ENCODE measurements around the gene ENDOV. TPM values are rescaled to one million over a fixed set of nuclear protein-coding genes. Genes with fewer than 3 reads are reported as not detected.
A peak's percentile ranks its signal among the peaks of the same experiment; 100 is the strongest.

ENDOV gene
- total and polyA plus RNA-seq, 2 of the 13 experiments (the other 11 are each of a cell fraction or from before 2014, with no cell fraction given): 15.1 to 17.1 TPM

DNA sequence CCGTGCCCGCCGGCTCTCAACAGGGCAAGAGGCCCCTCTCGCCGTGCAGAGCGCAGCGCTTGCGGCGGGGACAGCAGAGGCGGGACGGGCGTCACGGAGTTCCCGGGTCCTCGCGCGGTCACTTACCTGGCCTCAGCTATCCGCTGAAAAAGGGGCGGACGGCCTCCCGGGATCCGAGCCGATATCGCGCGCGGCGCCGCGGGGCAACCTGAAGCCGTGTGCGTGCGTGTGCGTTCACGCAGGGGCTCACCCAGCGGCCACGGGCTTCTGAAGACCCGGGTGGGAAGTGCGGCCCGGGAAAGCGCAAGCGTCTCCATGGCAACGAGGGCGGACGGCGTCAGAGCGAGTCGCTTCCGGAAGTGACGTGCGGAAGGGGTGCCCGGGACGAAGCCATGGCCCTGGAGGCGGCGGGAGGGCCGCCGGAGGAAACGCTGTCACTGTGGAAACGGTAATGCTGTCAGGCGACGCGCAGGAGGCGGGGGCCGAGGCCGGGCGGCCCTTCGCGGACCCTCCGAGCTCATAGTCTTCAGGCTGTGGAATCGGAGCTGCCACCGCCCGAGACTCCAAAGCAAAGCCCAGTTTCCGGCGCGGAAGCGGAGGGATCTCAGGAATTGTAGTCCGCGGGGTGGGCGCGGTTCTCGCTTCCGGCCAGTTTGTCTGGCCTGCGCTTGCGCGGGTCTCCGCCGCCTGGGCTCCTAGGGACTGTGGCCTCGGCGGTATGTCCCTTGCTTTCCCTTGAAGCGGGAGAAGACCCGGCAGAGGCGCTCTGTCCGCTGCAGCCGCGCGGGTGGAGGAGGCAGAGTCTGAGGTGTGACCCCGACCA, at the start of gene ENDOV (continued):
- TF ChIP-seq, protein P1, sequence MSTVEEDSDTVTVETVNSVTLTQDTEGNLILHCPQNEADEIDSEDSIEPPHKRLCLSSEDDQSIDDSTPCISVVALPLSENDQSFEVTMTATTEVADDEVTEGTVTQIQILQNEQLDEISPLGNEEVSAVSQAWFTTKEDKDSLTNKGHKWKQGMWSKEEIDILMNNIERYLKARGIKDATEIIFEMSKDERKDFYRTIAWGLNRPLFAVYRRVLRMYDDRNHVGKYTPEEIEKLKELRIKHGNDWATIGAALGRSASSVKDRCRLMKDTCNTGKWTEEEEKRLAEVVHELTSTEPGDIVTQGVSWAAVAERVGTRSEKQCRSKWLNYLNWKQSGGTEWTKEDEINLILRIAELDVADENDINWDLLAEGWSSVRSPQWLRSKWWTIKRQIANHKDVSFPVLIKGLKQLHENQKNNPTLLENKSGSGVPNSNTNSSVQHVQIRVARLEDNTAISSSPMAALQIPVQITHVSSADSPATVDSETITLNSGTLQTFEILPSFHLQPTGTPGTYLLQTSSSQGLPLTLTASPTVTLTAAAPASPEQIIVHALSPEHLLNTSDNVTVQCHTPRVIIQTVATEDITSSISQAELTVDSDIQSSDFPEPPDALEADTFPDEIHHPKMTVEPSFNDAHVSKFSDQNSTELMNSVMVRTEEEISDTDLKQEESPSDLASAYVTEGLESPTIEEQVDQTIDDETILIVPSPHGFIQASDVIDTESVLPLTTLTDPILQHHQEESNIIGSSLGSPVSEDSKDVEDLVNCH (CRISPR knock-in tag; IDR thresholded peaks at IDR 0.05): no peak
- TF ChIP-seq ZBTB46 (CRISPR knock-in tag; IDR thresholded peaks at IDR 0.05; ENCODE audit: borderline replicate concordance): 0 out of 2 replicates have a peak, but pooled peaks have one; percentile 2
- no peak; the same call in 1 of the 2 replicates for TF ChIP-seq ZBTB8A (CRISPR knock-in tag; IDR thresholded peaks at IDR 0.05; ENCODE audit: borderline replicate concordance, low read depth)
- TF ChIP-seq SMARCE1 (IDR thresholded peaks at IDR 0.05; ENCODE audit: borderline replicate concordance): no peak
- TF ChIP-seq ARNT2 (CRISPR knock-in tag; IDR thresholded peaks at IDR 0.05; ENCODE audit: low read depth): peak; percentile 68; the same call in 1 of the 2 replicates
- no peak for TF ChIP-seq ZNF382 (CRISPR knock-in tag; IDR thresholded peaks at IDR 0.05; ENCODE audit: borderline replicate concordance)
- peak; percentile 61; the same call in 1 of the 2 replicates for TF ChIP-seq RFX5 (IDR thresholded peaks at IDR 0.05; ENCODE audit: low read depth, low read length)
- TF ChIP-seq ZBTB7A (CRISPR knock-in tag; IDR thresholded peaks at IDR 0.05): no peak; the same call in none of the 2 replicates
- TF ChIP-seq ZFP37 (CRISPR knock-in tag; IDR thresholded peaks at IDR 0.05; ENCODE audit: borderline replicate concordance): peak; percentile 75; the same call in 1 of the 2 replicates
- TF ChIP-seq NFYC (CRISPR knock-in tag; IDR thresholded peaks at IDR 0.05): no peak
- peak; percentile 97 for TF ChIP-seq GLI4 (CRISPR knock-in tag; IDR thresholded peaks at IDR 0.05; ENCODE audit: borderline replicate concordance)
- no peak for TF ChIP-seq ZNF7 (CRISPR knock-in tag; IDR thresholded peaks at IDR 0.05)
- TF ChIP-seq ZNF235 (CRISPR knock-in tag; IDR thresholded peaks at IDR 0.05; ENCODE audit: borderline replicate concordance): peak; percentile 74; the same call in 1 of the 2 replicates
- TF ChIP-seq ZNF280B (CRISPR knock-in tag; IDR thresholded peaks at IDR 0.05; ENCODE audit: borderline replicate concordance): peak; percentile 86
- peak; percentile 93 for TF ChIP-seq KDM5B (CRISPR knock-in tag; IDR thresholded peaks at IDR 0.05; ENCODE audit: borderline replicate concordance)
- TF ChIP-seq, protein P2, sequence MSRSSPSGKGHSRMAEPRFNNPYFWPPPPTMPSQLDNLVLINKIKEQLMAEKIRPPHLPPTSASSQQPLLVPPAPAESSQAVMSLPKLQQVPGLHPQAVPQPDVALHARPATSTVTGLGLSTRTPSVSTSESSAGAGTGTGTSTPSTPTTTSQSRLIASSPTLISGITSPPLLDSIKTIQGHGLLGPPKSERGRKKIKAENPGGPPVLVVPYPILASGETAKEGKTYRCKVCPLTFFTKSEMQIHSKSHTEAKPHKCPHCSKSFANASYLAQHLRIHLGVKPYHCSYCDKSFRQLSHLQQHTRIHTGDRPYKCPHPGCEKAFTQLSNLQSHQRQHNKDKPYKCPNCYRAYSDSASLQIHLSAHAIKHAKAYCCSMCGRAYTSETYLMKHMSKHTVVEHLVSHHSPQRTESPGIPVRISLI (CRISPR knock-in tag; IDR thresholded peaks at IDR 0.05; ENCODE audit: borderline replicate concordance): 0 out of 2 replicates have a peak, but pooled peaks have one; percentile 22
- TF ChIP-seq, protein P3, sequence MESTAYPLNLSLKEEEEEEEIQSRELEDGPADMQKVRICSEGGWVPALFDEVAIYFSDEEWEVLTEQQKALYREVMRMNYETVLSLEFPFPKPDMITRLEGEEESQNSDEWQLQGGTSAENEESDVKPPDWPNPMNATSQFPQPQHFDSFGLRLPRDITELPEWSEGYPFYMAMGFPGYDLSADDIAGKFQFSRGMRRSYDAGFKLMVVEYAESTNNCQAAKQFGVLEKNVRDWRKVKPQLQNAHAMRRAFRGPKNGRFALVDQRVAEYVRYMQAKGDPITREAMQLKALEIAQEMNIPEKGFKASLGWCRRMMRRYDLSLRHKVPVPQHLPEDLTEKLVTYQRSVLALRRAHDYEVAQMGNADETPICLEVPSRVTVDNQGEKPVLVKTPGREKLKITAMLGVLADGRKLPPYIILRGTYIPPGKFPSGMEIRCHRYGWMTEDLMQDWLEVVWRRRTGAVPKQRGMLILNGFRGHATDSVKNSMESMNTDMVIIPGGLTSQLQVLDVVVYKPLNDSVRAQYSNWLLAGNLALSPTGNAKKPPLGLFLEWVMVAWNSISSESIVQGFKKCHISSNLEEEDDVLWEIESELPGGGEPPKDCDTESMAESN (CRISPR knock-in tag; conservative IDR thresholded peaks at IDR 0.05): peak; percentile 95; the same call in 1 of the 2 replicates
